CD4-positive, alpha-beta memory T cell (primary cell): ENCODE data around the gene BARD1. TPM values are rescaled to one million over a fixed set of nuclear protein-coding genes. Genes with fewer than 3 reads are reported as not detected.

Experiments
- CTCF ChIA-PET: fragments of 350-600 bp; sonication (Branson Sonifier 250); formaldehyde crosslinking; loops from one replicate; lab custom pipeline; 2021; ENCODE audit warnings: inconsistent platforms; ENCODE audit not compliant: partially characterized antibody; lab: Charles Lee
- POLR2A ChIA-PET: fragments of 350-600 bp; sonication (Branson Sonifier 250); formaldehyde crosslinking; loops from one replicate; lab custom pipeline; 2021; ENCODE audit not compliant: partially characterized antibody; lab: Charles Lee
- DNase-seq, 5 donors: peaks; one replicate each; pipeline versions ENCODE4 v3.0.0 to v3.0.0-alpha.2; 2020 to 2022; ENCODE audit warnings: mixed read lengths in 1 of 5
- H3K27ac ChIP-seq: one replicate; pipeline ENCODE4 v1.7.0; 2013; ENCODE audit warnings: low read depth, low read length
- H3K27me3 ChIP-seq: 2 replicates; pipeline ENCODE4 v1.7.0; 2013; ENCODE audit warnings: mild to moderate bottlenecking, low read length, moderate library complexity; ENCODE audit not compliant: insufficient read depth
- H3K36me3 ChIP-seq: 2 replicates; pipeline ENCODE4 v1.7.0; 2013; ENCODE audit warnings: mild to moderate bottlenecking, low read length, moderate library complexity; ENCODE audit not compliant: insufficient read depth
- H3K4me1 ChIP-seq: 2 replicates; pipeline ENCODE4 v1.7.0; 2013; ENCODE audit warnings: mild to moderate bottlenecking, low read length, moderate library complexity; ENCODE audit not compliant: insufficient read depth
- H3K4me3 ChIP-seq, 2 donors: one replicate each; pipeline ENCODE4 v1.7.0; 2013; ENCODE audit warnings: low read length in 2 of 2, mild to moderate bottlenecking in 1 of 2
- H3K9me3 ChIP-seq, 2 donors: one replicate each; pipeline ENCODE4 v1.7.0; 2013; ENCODE audit warnings: low read length in 2 of 2, control low read depth in 1 of 2; ENCODE audit not compliant: control insufficient read depth in 1 of 2
- H3K27ac Mint-ChIP-seq, 7 donors: one replicate each; pipeline ENCODE4 v1.8.0; 2020 to 2021; ENCODE audit warnings: mixed read lengths in 7 of 7, mild to moderate bottlenecking in 6 of 7, inconsistent platforms in 3 of 7, moderate library complexity in 3 of 7
- H3K27me3 Mint-ChIP-seq, 2 donors: one replicate each; pipeline ENCODE4 v1.8.0; 2020 to 2021; ENCODE audit warnings: mixed read lengths in 2 of 2
- H3K36me3 Mint-ChIP-seq, 2 donors: one replicate each; pipeline ENCODE4 v1.8.0; 2020 to 2021; ENCODE audit warnings: mixed read lengths in 2 of 2, inconsistent platforms in 1 of 2, mild to moderate bottlenecking in 1 of 2
- H3K4me1 Mint-ChIP-seq, 4 donors: one replicate each; pipeline ENCODE4 v1.8.0; 2020 to 2021; ENCODE audit warnings: mixed read lengths in 4 of 4, mild to moderate bottlenecking in 1 of 4
- H3K4me3 Mint-ChIP-seq, 8 donors: one replicate each; pipeline ENCODE4 v1.8.0; 2020 to 2021; ENCODE audit warnings: mixed read lengths in 8 of 8, mild to moderate bottlenecking in 7 of 8, moderate library complexity in 6 of 8, inconsistent platforms in 3 of 8
- H3K9me3 Mint-ChIP-seq, 8 donors: one replicate each; pipeline ENCODE4 v1.8.0; 2020 to 2021; ENCODE audit warnings: mixed read lengths in 8 of 8, mild to moderate bottlenecking in 5 of 8, inconsistent platforms in 3 of 8, moderate library complexity in 1 of 8
- intact Hi-C: fragments of 100-400 bp; cut with micrococcal nuclease; formaldehyde crosslinking; loops from one replicate; pipeline ENCODE4 v1.15.1; 2023
- polyA plus RNA-seq, 2 donors: library from polyadenylated mRNA; unstranded; fragments of 300-500 nt; fragmentation: Illumina TruSeq; gene quantifications; one replicate each; pipeline ENCODE4 v1.2.3, GENCODE V29; 2021
- total RNA-seq, 2 experiments: library from RNA; stranded (reverse); gene quantifications; one replicate each; pipeline ENCODE4 v1.2.3, GENCODE V29; 2021

The BARD1 gene
- total and polyA plus RNA-seq, 4 experiments from 2014 or later, result 5.2 to 9.2 (median 7.1) TPM

DNA sequence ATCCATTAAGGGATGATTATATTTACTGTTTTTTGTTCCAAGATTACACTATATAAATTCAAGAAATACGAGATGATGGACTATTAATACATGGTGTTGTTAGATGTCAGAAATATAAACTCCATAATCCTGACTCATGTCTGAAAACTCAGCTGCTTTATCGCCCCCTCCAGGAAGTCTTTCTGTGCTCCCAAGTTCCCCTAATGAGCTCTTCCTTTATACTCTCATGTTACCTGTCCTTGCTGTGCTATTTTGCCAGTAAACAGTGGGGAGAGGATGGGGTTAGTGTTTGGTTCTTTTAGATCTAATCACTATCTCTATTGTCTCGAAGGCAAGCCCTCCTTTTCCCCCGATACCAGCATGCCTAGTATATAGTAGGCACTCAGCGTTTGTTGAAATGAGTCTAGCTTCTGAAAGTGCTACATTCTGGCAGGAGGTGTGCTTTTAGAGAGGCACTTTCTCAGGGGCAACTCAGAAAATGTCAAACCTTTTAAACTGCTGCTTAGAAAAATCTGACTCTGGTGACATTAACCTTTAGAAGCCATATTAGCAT, 21.4 kb upstream of the BARD1 start:
- Histone ChIP-seq H3K4me3 (no peak overlapping the region), H3K4me1 (no peaks in the 10 kb centered on the region), H3K9me3 (no peaks in the 10 kb centered on the region), H3K27ac (no peak overlapping the region), H3K36me3 (no peaks in the 10 kb centered on the region), H3K27me3 (no peaks in the 10 kb centered on the region)
- Mint-ChIP-seq H3K9me3 (no peaks in the 10 kb centered on the region), H3K27ac (no peak overlapping the region), H3K36me3 (no peaks in the 10 kb centered on the region), H3K4me1 (no peaks in the 10 kb centered on the region), H3K4me3 (no peak overlapping the region), H3K27me3 (peaks cover 0 to 2% of the 10 kb centered on the region in 2 donors)
- POLR2A ChIA-PET, result no interaction called here
- DNase-seq, result peak in 1 of 5 donors; percentile 7
- intact Hi-C loops, result loop anchor here (2.0 kb wide), 1 partner anchor 1580 kb away; no protein-coding TSS in a partner anchor
- CTCF ChIA-PET, result interaction anchor here (0.9 to 1.8 kb wide), 5 partner anchors 8 to 1579 kb away, joined by 3 to 6 read pairs (median 5); no protein-coding TSS in a partner anchor

DNA sequence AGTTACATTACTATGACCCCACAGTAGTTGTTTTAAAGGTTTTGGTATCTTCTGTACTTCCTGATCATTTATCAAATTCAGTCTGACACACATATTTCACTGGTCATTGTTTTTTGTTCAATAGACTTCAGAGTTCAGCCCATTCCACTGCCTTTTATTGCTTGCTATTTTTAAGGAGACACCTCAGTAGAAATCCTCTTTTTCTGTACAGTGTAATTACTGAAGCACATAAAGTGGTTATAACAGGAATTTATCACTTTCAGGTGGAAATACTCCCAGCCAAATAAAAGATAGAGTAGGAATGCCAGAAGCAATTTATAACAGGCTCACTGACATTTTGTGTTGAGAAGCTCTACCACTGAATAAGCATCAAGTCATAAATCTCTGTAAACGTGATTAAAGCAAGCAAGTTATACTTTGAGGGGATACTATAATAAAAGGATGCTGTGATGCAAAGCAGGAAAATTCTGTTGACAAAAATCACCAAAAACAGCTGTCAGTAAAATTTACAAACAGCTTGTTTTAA, 6.6 kb upstream of the BARD1 start:
- no peaks in the 10 kb centered on the region for H3K9me3 ChIP-seq
- Mint-ChIP-seq H3K4me1 (peaks cover 0 to 2% (median under 1%) of the 10 kb centered on the region in 4 donors), H3K27me3 (peaks cover 0 to 4% of the 10 kb centered on the region in 2 donors), H3K27ac (no peak overlapping the region), H3K36me3 (no peaks in the 10 kb centered on the region), H3K4me3 (no peak overlapping the region), H3K9me3 (no peaks in the 10 kb centered on the region)
- CTCF ChIA-PET, result interaction anchor here (2.3 kb wide), 1 partner anchor 15 kb away, joined by 6 read pairs; no protein-coding TSS in a partner anchor
- intact Hi-C loops, result no loop called here
- POLR2A ChIA-PET, result no interaction called here
- no peaks in the 10 kb centered on the region for H3K36me3 ChIP-seq
- H3K27ac ChIP-seq, result no peak overlapping the region
- H3K27me3 ChIP-seq, result no peaks in the 10 kb centered on the region
- no peak for DNase-seq
- H3K4me1 ChIP-seq, result no peaks in the 10 kb centered on the region
- no peak overlapping the region for H3K4me3 ChIP-seq

DNA sequence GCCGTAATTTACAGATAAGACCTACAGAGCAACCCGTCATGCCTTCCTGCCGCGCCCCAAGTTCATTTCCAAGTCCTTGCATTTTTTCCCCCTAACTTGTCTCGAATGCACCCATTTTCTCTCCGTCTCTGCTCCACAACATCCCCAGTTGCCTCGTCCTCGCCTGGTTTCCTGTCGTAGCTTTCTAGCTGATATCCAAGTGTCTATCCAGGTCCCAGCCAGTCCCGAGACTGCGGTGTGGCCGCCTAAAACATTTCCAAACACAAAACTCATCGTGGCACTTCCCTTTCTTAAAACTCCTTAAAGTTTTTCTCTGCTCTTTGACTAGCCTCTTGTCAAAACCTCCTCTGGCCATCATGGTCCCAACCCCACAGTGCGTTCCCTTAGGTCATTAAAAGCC, 1.2 kb upstream of the BARD1 start:
- no peak for DNase-seq
- Mint-ChIP-seq H3K27ac (peak overlapping the region in 5 of 7 donors; percentile 73 to 91 (median 83)), H3K27me3 (no peaks in the 10 kb centered on the region), H3K4me1 (peaks cover 21 to 39% (median 25%) of the 10 kb centered on the region in 4 donors), H3K9me3 (no peaks in the 10 kb centered on the region), H3K4me3 (peak overlapping the region; percentile 71 to 99 (median 98)), H3K36me3 (peaks cover 0 to 19% of the 10 kb centered on the region in 2 donors)
- H3K27ac ChIP-seq, result no peak overlapping the region
- H3K4me3 ChIP-seq, result no peak overlapping the region
- ChIA-PET POLR2A (interaction anchor here (0.8 to 1.0 kb wide), 2 partner anchors 8 to 501 kb away, joined by 3 read pairs; partner anchors contain the start of gene ATIC), CTCF (interaction anchor here (1.2 kb wide), 1 partner anchor 502 kb away, joined by 4 read pairs; the partner anchor contains the start of gene ATIC)
- H3K36me3 ChIP-seq, result no peaks in the 10 kb centered on the region
- H3K9me3 ChIP-seq, result no peaks in the 10 kb centered on the region
- no peaks in the 10 kb centered on the region for H3K27me3 ChIP-seq
- intact Hi-C loops, result no loop called here
- peaks cover 28% of the 10 kb centered on the region for H3K4me1 ChIP-seq

DNA sequence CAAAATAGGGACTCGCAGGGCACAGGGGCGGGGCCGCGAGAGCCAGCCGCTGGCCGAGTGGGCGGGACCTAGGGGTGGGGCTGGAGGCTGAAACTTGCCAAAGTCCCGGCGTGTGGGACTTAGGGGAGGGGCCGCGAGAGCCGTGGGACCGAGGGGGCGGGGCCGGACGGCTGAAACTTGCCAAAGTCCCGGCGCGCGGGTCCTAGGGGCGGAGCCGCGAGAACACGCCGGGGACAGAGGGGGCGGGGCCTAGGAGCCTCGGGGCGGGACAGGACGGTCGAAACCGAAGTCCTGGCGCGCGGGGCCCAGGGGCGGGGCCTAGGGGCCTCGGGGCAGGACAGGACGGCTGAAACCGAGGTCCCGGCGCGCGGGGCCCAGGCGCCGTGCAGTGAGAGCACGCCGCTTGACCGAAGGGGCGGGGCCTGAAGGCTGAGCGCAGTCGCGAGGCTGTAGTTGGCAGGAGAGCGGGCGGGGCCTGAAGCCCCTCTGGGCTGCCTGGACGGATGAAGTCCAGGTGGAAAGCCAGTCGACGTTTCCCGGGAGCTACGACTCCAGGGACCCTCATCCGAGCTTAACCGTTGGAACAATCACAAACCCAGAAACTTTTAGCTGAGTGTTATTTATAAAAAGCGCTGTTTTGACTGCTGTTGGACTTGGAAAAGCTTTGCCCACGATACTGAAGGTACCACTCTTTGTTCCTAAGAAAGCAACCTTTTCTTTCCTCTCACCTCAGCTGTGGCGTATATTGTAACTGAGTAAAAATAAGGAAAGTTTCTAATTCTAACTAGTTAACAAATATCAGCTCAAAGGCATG, 475 bp upstream of the BARD1 start:
- DNase-seq, result peak; percentile 91 to 94 (median 92)
- Mint-ChIP-seq H3K9me3 (no peaks in the 10 kb centered on the region), H3K4me3 (peak overlapping the region; percentile 90 to 99 (median 98)), H3K27me3 (no peaks in the 10 kb centered on the region), H3K4me1 (peaks cover 22 to 45% (median 30%) of the 10 kb centered on the region in 4 donors), H3K36me3 (peaks cover 0 to 19% of the 10 kb centered on the region in 2 donors), H3K27ac (peak overlapping the region; percentile 65 to 91 (median 82))
- H3K4me3 ChIP-seq, result peak overlapping the region; percentile 61 to 89
- H3K4me1 ChIP-seq, result peaks cover 32% of the 10 kb centered on the region
- CTCF ChIA-PET, result interaction anchor here (1.2 kb wide), 1 partner anchor 502 kb away, joined by 4 read pairs; the partner anchor contains the start of gene ATIC
- no peaks in the 10 kb centered on the region for H3K36me3 ChIP-seq
- POLR2A ChIA-PET, result interaction anchor here (0.8 to 1.7 kb wide), 5 partner anchors 9 to 502 kb away, joined by 3 to 6 read pairs (median 3); partner anchors contain the start of gene ATIC
- H3K9me3 ChIP-seq, result no peaks in the 10 kb centered on the region
- H3K27me3 ChIP-seq, result no peaks in the 10 kb centered on the region
- peak overlapping the region; percentile 60 for H3K27ac ChIP-seq
- intact Hi-C loops, result loop anchor here (1.0 to 5.0 kb wide), 6 partner anchors 127 to 1658 kb away; partner anchors contain the start of genes ATIC, IKZF2, MREG and SMARCAL1

DNA sequence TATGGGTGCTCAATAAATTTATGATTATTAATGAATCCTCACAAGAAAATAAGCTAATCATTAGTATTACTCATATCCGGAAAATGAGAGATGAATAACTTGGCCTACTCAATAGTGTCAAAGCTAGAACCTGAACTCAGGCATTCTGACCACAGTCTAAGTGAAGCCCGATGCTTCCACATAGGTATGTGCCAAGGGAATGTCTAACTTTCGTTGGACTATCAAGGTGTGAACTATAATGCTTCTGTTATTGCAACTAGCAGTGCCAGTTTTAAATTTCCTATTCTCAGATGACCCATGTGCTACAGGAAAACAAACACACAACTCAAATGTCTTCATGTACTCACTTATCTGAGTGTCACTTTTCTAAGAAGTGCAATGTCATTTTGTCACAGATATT, 1.8 kb downstream of the BARD1 start:
- peaks cover 22 to 45% (median 30%) of the 10 kb centered on the region in 4 donors for H3K4me1 Mint-ChIP-seq

DNA sequence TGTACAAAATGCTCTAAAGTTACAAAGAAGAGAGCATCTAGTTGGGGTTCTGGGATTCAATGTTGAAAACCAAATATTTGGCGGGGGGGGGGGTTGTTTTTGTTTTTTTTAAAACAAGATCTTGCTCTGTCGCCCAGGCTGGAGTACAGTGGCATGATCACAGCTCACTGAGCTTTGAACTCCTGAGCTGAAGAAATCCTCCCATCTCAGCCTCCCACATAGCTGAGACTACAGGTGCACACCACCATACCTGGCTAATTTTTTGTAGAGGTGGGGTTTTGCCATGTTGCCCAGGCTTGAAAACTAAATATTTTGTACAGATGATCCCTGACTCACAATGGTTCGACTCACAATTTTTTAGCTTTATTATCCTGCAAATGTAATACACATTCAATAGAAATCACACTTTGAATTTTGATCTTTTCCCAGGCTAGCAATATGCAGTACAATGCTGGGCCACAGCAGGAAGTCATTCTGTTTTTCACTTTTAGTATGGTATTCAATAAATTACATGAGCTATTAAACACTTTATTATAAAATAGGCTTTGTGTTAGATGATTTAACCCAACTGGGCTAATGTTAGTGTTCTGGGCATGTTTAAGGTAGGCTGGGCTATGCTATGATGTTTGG, 7.6 kb downstream of the BARD1 start:
- Histone ChIP-seq H3K27ac (no peak overlapping the region), H3K4me1 (peaks cover 11% of the 10 kb centered on the region), H3K9me3 (no peaks in the 10 kb centered on the region), H3K4me3 (no peak overlapping the region), H3K36me3 (no peaks in the 10 kb centered on the region), H3K27me3 (no peaks in the 10 kb centered on the region)
- ChIA-PET CTCF (no interaction called here), POLR2A (no interaction called here)
- DNase-seq, result no peak
- Mint-ChIP-seq H3K27me3 (no peaks in the 10 kb centered on the region), H3K36me3 (no peaks in the 10 kb centered on the region), H3K27ac (no peak overlapping the region), H3K4me1 (peaks cover 19 to 34% (median 29%) of the 10 kb centered on the region in 4 donors), H3K9me3 (no peaks in the 10 kb centered on the region), H3K4me3 (no peak overlapping the region)
- intact Hi-C loops, result no loop called here

More for the DNA sequence above, 1.8 kb downstream of the BARD1 start:
- CTCF ChIA-PET, result interaction anchor here (0.7 to 1.1 kb wide), 2 partner anchors 1251 to 1524 kb away, joined by 3 read pairs; no protein-coding TSS in a partner anchor
- Histone ChIP-seq H3K4me1 (peaks cover 32% of the 10 kb centered on the region), H3K27ac (peak overlapping the region; percentile 60), H3K36me3 (no peaks in the 10 kb centered on the region), H3K9me3 (no peaks in the 10 kb centered on the region), H3K27me3 (no peaks in the 10 kb centered on the region), H3K4me3 (peak overlapping the region in 1 of 2 donors; percentile 89)
- Mint-ChIP-seq H3K9me3 (no peaks in the 10 kb centered on the region), H3K36me3 (peaks cover 0 to 19% of the 10 kb centered on the region in 2 donors), H3K4me3 (peak overlapping the region; percentile 90 to 99 (median 98)), H3K27ac (peak overlapping the region; percentile 52 to 96 (median 93)), H3K27me3 (no peaks in the 10 kb centered on the region)
- POLR2A ChIA-PET, result interaction anchor here (1.0 to 1.5 kb wide), 2 partner anchors 13 to 1523 kb away, joined by 3 to 5 read pairs; partner anchors contain the start of gene SPAG16
- intact Hi-C loops, result loop anchor here (2.0 to 5.0 kb wide), 4 partner anchors 125 to 1655 kb away; partner anchors contain the start of genes IKZF2, MREG and SMARCAL1
- no peak for DNase-seq
